A673 (cell line): ENCODE measurements around the gene PLAAT4.

ENCODE experiments used
- EZH2 ChIP-seq: fragments of 200-600 bp; sonication (generic); IDR thresholded peaks from 2 replicates; pipeline ENCODE4 v1.6.1; 2017; ENCODE audit warnings: borderline replicate concordance, low read depth, mild to moderate bottlenecking, mixed read lengths, antibody characterized with exemption, low read length; ENCODE audit not compliant: poor library complexity, severe bottlenecking
- TF ChIP-seq, protein P1 (sequence below): fragments of 300-800, 200-600 bp; sonication (generic); conservative IDR thresholded peaks from 2 replicates; pipeline ENCODE4 v1.5.1; 2017; ENCODE audit warnings: low read depth, mild to moderate bottlenecking, antibody characterized with exemption, low read length, moderate library complexity, mixed read lengths

DNA sequence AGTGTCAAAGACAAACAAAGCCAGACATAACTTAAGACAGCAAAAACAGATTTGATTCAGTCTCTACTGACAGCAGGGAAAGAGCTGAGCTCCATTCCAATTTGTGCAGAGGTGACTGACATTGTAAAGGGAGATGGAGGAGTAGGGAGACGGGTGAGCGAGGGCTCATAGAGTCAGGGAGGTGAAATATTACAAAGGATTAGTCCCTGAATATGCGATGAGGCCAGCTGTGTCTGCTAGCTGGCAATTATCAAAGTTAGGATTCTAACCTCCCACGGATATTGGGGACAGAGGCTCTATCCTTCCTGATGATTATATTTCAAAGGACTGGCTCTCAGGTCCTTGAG lies 18.2 kb downstream of the PLAAT4 start:
- no peak for TF ChIP-seq EZH2
- TF ChIP-seq, protein P1, sequence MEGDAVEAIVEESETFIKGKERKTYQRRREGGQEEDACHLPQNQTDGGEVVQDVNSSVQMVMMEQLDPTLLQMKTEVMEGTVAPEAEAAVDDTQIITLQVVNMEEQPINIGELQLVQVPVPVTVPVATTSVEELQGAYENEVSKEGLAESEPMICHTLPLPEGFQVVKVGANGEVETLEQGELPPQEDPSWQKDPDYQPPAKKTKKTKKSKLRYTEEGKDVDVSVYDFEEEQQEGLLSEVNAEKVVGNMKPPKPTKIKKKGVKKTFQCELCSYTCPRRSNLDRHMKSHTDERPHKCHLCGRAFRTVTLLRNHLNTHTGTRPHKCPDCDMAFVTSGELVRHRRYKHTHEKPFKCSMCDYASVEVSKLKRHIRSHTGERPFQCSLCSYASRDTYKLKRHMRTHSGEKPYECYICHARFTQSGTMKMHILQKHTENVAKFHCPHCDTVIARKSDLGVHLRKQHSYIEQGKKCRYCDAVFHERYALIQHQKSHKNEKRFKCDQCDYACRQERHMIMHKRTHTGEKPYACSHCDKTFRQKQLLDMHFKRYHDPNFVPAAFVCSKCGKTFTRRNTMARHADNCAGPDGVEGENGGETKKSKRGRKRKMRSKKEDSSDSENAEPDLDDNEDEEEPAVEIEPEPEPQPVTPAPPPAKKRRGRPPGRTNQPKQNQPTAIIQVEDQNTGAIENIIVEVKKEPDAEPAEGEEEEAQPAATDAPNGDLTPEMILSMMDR: no peak
